Adrenal gland (tissue), 5 donors: Measurements from ENCODE around the gene CNOT6.

ENCODE experiments used
- CTCF ChIP-seq, 6 experiments: fragments of 450-650 bp in 4 of 6; fragments of 200-600 bp in 2 of 6; sonication (generic) in 1 of 6; IDR thresholded peaks; 1 replicate in 5 of 6; 2 replicates in 1 of 6; pipeline versions ENCODE4 v1.5.1 to v1.8.0; 2016 to 2021; ENCODE audit warnings: antibody characterized with exemption in 6 of 6, mild to moderate bottlenecking in 2 of 6, moderate library complexity in 1 of 6
- POLR2A ChIP-seq, 2 donors: fragments of 450-650 bp; IDR thresholded peaks; one replicate each; pipeline ENCODE4 v1.6.1; 2017; ENCODE audit warnings: antibody characterized with exemption in 2 of 2, mild to moderate bottlenecking in 2 of 2, moderate library complexity in 1 of 2
- donor health status: DM: no; HTN: no; CAD: no.

- TF ChIP-seq CTCF (IDR thresholded peaks at IDR 0.05) (no peak), POLR2A (IDR thresholded peaks at IDR 0.05) (no peak)
These were observed 125.4 kb downstream of the CNOT6 start for GRCh38 chr5:180619563-180619915.
